ENCODE measurements around the gene TMED10.

Gene TMED10

GRCh38 chr14:75084513-75084912, 91.9 kb downstream of the TMED10 start:
- no peak for DNase-seq (ENCODE audit: low read depth in 2 of 2)

- no peak for DNase-seq (ENCODE audit: low read depth in 2 of 2)
Measured at GRCh38 chr14:75083271-75083670, 93.1 kb downstream of the TMED10 start.

- no peak for DNase-seq (ENCODE audit: low read depth in 2 of 2)
Measured at GRCh38 chr14:75081660-75082229, 94.7 kb downstream of the TMED10 start.
